Effector memory CD4-positive, alpha-beta T cell (primary cell): ENCODE data around the gene NDRG3.
A peak's percentile ranks its signal among the peaks of the same experiment; 100 is the strongest.

ENCODE experiments used
- DNase-seq, 3 donors: peaks; one replicate each; pipeline ENCODE4 v3.0.0-alpha.2; 2020
- H3K27ac ChIP-seq: 2 replicates; pipeline ENCODE4 v1.7.0; 2013; ENCODE audit warnings: mild to moderate bottlenecking, low read length, moderate library complexity; ENCODE audit not compliant: insufficient read depth, poor library complexity, severe bottlenecking
- H3K27me3 ChIP-seq: replicated peaks from 2 replicates; pipeline ENCODE4 v1.7.0; 2013; ENCODE audit warnings: mild to moderate bottlenecking, low read length; ENCODE audit not compliant: insufficient read depth, control insufficient read depth, poor library complexity, severe bottlenecking
- H3K36me3 ChIP-seq: 2 replicates; pipeline ENCODE4 v1.7.0; 2013; ENCODE audit warnings: mild to moderate bottlenecking, low read length, moderate library complexity; ENCODE audit not compliant: control insufficient read depth, insufficient read depth
- H3K4me1 ChIP-seq: 2 replicates; pipeline ENCODE4 v1.7.0; 2013; ENCODE audit warnings: low read length, mild to moderate bottlenecking; ENCODE audit not compliant: control insufficient read depth, insufficient read depth, poor library complexity, severe bottlenecking
- H3K4me3 ChIP-seq: 2 replicates; pipeline ENCODE4 v1.7.0; 2013; ENCODE audit warnings: low read length, low read depth, mild to moderate bottlenecking; ENCODE audit not compliant: insufficient read depth, poor library complexity, severe bottlenecking
- H3K9me3 ChIP-seq: 2 replicates; pipeline ENCODE4 v1.7.0; 2013; ENCODE audit warnings: mild to moderate bottlenecking, low read length, moderate library complexity; ENCODE audit not compliant: control insufficient read depth

NDRG3 gene

DNA sequence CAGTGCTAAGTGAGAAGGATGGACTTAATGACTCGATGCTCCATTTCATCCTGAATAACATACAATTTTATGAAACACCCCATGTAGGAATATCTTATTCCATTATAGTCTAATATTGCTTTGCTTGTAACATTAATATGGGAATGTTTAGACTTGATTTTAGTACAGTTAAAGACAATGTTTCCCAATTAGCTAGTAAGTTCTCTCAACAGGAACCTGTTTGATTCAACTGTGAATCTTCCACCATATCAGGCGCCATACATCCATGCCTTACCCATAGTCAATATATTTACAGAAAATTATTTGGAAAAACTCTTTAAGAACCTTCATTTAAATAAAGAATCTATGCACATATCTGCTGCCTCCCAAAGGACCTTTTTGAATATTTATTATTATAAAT is 3.3 kb downstream of the NDRG3 start:
- Histone ChIP-seq H3K4me1 (peaks cover 17% of the 10 kb centered on the region), H3K36me3 (no peaks in the 10 kb centered on the region), H3K4me3 (no peak overlapping the region), H3K9me3 (no peaks in the 10 kb centered on the region), H3K27ac (no peak overlapping the region), H3K27me3 (no peaks in the 10 kb centered on the region)
- no peak for DNase-seq

DNA sequence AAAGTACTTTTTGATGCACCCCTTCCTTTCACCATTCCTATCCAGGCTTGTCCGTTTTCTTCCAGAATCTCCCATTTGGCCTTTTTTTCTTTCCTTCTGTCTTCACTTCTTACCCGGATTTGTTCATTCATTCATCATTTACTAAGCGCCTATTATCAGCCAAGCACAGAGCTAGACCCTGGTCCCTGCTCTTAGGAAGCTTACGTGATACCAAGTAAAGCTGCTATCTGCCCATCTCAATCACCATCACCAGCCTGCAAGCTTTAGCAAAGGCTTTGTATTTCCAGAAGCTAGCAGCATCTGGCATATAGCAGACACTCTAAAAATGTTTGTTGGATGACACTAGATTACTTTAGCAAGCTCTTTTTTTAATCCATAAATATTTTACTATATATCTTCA is 4.8 kb downstream of the NDRG3 start:
- H3K27ac ChIP-seq: no peak overlapping the region
- no peak overlapping the region for H3K4me3 ChIP-seq
- DNase-seq: no peak
- no peaks in the 10 kb centered on the region for H3K27me3 ChIP-seq
- H3K4me1 ChIP-seq: peaks cover 11% of the 10 kb centered on the region
- no peaks in the 10 kb centered on the region for H3K36me3 ChIP-seq
- no peaks in the 10 kb centered on the region for H3K9me3 ChIP-seq

DNA sequence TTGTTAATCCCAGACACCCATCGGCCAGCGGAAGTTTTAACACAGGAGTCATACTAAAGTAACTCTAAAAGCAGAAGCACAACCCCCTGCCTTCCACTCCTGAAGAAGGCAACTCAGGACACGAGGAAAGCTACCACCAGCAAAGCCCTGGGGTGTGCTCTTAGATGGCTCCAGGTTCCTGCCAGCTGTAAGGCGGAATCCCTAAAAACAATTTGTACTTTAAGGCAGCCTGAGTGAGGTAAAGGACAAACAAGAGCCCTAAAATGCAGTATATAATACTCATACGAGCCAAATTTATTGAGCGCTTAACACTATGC is 8.7 kb downstream of the NDRG3 start:
- H3K4me3 ChIP-seq: no peak overlapping the region
- no peaks in the 10 kb centered on the region for H3K9me3 ChIP-seq
- no peak for DNase-seq
- H3K27me3 ChIP-seq: no peaks in the 10 kb centered on the region
- peaks cover 9% of the 10 kb centered on the region for H3K4me1 ChIP-seq
- no peak overlapping the region for H3K27ac ChIP-seq
- H3K36me3 ChIP-seq: no peaks in the 10 kb centered on the region

DNA sequence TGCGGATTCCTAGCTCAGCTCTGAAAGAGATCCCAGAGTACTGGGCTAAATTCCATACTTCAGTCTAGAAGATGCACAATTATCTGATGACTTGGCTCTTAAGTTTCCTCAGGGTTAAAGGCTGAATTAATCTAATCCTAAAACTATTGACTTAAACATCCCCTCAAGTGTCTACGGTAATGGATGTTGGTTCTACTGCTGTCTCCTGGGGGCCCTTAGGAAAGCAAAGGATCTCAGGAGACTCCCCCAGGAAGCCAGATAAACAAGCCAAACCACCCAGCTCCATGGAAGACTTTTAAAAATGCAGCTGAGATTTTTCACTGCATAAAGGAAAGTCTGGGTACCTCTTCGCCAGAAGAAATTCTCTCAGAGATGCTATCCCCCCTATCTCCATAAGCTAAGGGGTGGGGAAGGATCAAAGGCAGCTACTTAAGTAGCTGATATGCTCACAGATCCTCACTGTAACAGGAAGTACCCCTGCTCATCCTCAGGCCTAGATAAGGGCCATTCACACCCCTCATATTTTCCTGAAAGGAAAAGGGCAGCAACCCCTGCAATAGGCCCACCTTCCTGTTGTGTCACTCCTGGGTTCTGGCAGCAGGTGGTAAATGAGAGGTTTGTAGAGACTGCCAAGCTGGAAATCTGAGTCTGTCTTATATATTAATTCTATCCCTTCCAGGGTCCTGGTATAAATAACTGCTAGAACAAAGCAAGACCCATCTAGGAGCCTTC is 9.3 kb downstream of the NDRG3 start:
- Histone ChIP-seq H3K9me3 (no peaks in the 10 kb centered on the region), H3K4me1 (peaks cover 9% of the 10 kb centered on the region), H3K4me3 (no peak overlapping the region), H3K27ac (no peak overlapping the region), H3K36me3 (no peaks in the 10 kb centered on the region), H3K27me3 (no peaks in the 10 kb centered on the region)
- no peak for DNase-seq

DNA sequence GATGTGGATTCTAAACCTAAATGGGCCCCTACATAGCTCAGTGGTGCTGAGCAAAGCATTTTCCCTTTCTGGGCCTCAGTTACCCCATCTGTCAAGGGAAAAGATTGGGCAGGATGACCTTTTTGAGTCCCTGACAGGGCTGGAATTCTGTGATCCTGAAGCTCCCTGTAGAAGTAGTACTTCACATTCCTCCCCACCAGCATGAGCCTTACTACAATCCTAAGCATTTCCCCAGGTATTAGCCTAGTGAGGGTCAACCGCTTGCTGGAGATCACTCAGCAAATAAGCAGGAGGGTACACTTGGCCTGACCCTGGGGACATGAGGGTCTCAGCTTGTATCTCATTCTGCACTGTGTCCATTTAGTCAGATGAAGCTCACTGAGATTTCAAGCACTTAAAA is 13.4 kb downstream of the NDRG3 start:
- no peak for DNase-seq
- no peaks in the 10 kb centered on the region for H3K9me3 ChIP-seq
- H3K4me1 ChIP-seq: peaks cover 9% of the 10 kb centered on the region
- no peaks in the 10 kb centered on the region for H3K27me3 ChIP-seq
- H3K36me3 ChIP-seq: no peaks in the 10 kb centered on the region
- H3K27ac ChIP-seq: peak overlapping the region; percentile 63
- H3K4me3 ChIP-seq: no peak overlapping the region

DNA sequence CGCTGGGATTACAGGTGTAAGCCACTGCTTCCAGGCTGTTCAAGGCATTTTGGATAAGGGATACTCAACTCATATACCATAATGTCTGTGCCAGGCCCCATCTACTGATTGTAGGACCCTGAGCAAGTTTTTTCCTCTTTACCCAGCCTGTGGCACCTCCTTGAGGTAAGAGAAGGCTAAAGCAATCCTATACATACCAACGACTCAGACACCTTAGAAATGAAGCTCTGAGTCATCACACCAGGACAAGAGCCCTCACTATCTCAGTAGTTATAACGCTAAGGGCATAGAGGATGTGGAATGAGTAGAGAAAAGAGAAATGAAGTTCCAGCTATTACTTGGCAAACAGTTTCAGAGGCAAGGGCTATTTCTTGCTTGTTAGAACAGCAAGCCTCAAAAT is 16.9 kb downstream of the NDRG3 start:
- Histone ChIP-seq H3K27me3 (no peaks in the 10 kb centered on the region), H3K4me3 (no peak overlapping the region), H3K9me3 (no peaks in the 10 kb centered on the region), H3K36me3 (no peaks in the 10 kb centered on the region), H3K27ac (no peak overlapping the region), H3K4me1 (peaks cover 3% of the 10 kb centered on the region)
- no peak for DNase-seq

DNA sequence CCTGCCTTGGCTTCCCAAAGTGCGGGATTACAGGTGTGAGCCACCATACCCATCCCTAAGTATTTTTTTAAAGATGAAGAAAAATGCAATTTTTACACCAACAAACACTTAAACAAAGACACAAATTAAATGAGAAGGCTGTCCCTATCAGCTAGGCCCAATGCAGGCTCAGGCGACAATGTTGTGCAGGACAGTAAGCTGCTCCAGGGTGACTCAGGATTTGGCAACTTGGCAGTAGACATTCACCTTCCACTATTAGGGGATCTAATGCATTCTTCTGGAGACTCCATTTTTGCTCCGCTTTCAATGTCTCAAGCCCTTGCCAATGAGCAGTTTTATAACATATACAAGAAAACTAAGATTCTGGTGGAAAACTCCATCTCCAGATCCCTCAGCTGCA is 19.7 kb downstream of the NDRG3 start:
- no peak for DNase-seq
- Histone ChIP-seq H3K27me3 (no peaks in the 10 kb centered on the region), H3K4me3 (no peak overlapping the region), H3K27ac (no peak overlapping the region), H3K36me3 (no peaks in the 10 kb centered on the region), H3K4me1 (no peaks in the 10 kb centered on the region), H3K9me3 (no peaks in the 10 kb centered on the region)

DNA sequence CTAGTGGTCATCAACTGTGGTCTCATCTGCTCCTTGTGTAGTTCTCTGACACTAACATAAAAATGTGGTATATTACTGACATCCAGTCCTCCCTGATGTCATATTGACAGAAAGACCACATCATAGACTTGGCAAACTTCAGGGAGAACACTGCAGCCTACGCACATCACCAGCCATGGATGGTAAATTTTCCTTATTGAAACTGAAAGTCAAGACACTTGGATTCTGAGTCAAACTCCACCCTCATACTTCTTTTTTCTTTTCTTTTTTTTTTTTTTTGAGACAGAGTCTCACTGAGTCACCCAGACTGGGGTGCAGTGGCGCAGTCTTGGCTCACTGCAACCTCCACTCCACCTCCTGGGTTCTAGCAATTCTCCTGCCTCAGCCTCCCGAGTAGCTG is 25.4 kb downstream of the NDRG3 start:
- H3K27ac ChIP-seq: no peak overlapping the region
- no peaks in the 10 kb centered on the region for H3K27me3 ChIP-seq
- H3K9me3 ChIP-seq: no peaks in the 10 kb centered on the region
- H3K4me3 ChIP-seq: no peak overlapping the region
- H3K36me3 ChIP-seq: peaks cover 6% of the 10 kb centered on the region
- no peaks in the 10 kb centered on the region for H3K4me1 ChIP-seq
- no peak for DNase-seq

DNA sequence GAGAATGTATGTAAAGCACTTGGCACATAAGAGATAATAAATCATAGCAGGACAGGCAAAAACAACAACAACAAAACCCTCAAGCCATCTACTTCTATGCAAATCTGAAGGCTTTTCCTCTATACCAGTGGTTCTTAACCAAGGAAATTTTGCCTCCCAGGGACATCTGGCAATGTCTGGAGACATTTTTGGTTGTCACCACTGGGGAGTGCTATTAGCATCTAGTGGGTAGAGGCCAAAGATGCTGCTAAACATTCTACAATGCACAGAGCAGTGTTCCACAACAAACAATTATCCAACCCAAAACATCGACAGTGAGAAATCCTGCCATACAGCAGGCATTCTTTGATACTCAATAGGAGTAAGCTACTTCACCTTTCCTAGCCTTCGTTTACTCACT is 28.2 kb downstream of the NDRG3 start:
- no peaks in the 10 kb centered on the region for H3K9me3 ChIP-seq
- no peak overlapping the region for H3K4me3 ChIP-seq
- H3K36me3 ChIP-seq: peaks cover 6% of the 10 kb centered on the region
- DNase-seq: no peak
- H3K27me3 ChIP-seq: no peaks in the 10 kb centered on the region
- H3K4me1 ChIP-seq: no peaks in the 10 kb centered on the region
- H3K27ac ChIP-seq: no peak overlapping the region

DNA sequence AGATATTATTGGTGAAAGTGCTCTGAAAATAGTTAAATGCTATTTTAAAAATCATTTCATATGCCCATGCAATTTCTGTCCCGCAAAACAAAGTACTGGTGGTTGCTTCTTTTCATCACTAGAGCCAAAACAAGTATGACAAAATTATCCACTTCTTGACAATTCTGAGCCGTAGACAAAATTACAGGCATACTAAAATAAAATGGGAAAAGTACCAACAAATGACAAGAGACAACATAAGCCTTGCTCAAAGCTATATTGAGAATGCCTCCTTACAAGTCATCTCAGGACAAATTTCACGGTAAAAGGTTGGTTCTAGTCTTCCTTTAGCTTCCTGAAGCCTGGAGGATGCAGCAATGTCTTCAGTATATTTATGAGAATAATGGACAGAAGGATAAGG is 28.9 kb downstream of the NDRG3 start:
- Histone ChIP-seq H3K27ac (no peak overlapping the region), H3K36me3 (peaks cover 6% of the 10 kb centered on the region), H3K27me3 (no peaks in the 10 kb centered on the region), H3K4me1 (no peaks in the 10 kb centered on the region), H3K9me3 (no peaks in the 10 kb centered on the region), H3K4me3 (no peak overlapping the region)
- no peak for DNase-seq
